ENCODE results near the gene MARCHF6. TPM values are rescaled to one million over a fixed set of nuclear protein-coding genes. Genes with fewer than 3 reads are reported as not detected.
"Not testable (repeated sequence)": the region's sequence is repeated elsewhere in the genome, so short reads cannot be mapped to it uniquely, and the experiment has no call there.

MARCHF6 gene
- total RNA-seq, 2 donors from 2014 or later = 140 to 160 TPM

- intact Hi-C loops (cut with DNase I) = no loop called here
- ATAC-seq (no peak), DNase-seq (no peak)
These were observed 13.5 kb upstream of the MARCHF6 start for GRCh38 chr5:10339958-10340357.

- DNase-seq (no peak), ATAC-seq (peak in 1 of 2 donors; percentile 35)
- intact Hi-C loops (cut with DNase I) = no loop called here
These were observed 10.0 kb upstream of the MARCHF6 start for GRCh38 chr5:10343486-10343885.

GRCh38 chr5:10344461-10345106 lies 8.9 kb upstream of the MARCHF6 start:
- DNase-seq; intact Hi-C loops (cut with DNase I): not testable (repeated sequence)
- peak in 1 of 2 donors; percentile 27 for ATAC-seq

- ATAC-seq = no peak
- no peak for DNase-seq
- intact Hi-C loops (cut with DNase I) = no loop called here
These were observed 5.2 kb upstream of the MARCHF6 start for GRCh38 chr5:10348258-10348657.

GRCh38 chr5:10351199-10351905 lies 2.1 kb upstream of the MARCHF6 start:
- ATAC-seq (peak; percentile 10 to 30), DNase-seq (no peak)
- intact Hi-C loops (cut with DNase I) = no loop called here

GRCh38 chr5:10351919-10352318 lies 1.6 kb upstream of the MARCHF6 start:
- no peak for ATAC-seq
- intact Hi-C loops (cut with DNase I) = no loop called here
- no peak for DNase-seq

- peak; percentile 23 to 44 for ATAC-seq
- no peak for DNase-seq
- intact Hi-C loops (cut with DNase I) = no loop called here
These were observed 860 bp upstream of the MARCHF6 start for GRCh38 chr5:10352430-10353240.

GRCh38 chr5:10354048-10354872 lies 765 bp downstream of the MARCHF6 start:
- ATAC-seq (peak; percentile 3 to 5), DNase-seq (peak; percentile 38)
- intact Hi-C loops (cut with DNase I) = no loop called here

- DNase-seq = no peak
- no peak for ATAC-seq
- intact Hi-C loops (cut with DNase I) = no loop called here
These were observed 1.8 kb downstream of the MARCHF6 start for GRCh38 chr5:10355071-10355889.

- no peak for ATAC-seq
- intact Hi-C loops (cut with DNase I) = no loop called here
- DNase-seq = no peak
These were observed 5.5 kb downstream of the MARCHF6 start for GRCh38 chr5:10358999-10359398.

GRCh38 chr5:10360686-10361085 lies 7.2 kb downstream of the MARCHF6 start:
- intact Hi-C loops (cut with DNase I) = no loop called here
- no peak for DNase-seq
- no peak for ATAC-seq

GRCh38 chr5:10363519-10364185 lies 10.2 kb downstream of the MARCHF6 start:
- intact Hi-C loops (cut with DNase I) = no loop called here

GRCh38 chr5:10364186-10364689 lies 10.7 kb downstream of the MARCHF6 start:
- ATAC-seq (no peak), DNase-seq (no peak)
- intact Hi-C loops (cut with DNase I) = no loop called here

More at GRCh38 chr5:10363519-10364185, 10.2 kb downstream of the MARCHF6 start:
- no peak for DNase-seq
- ATAC-seq = no peak

GRCh38 chr5:10365782-10366181 lies 12.3 kb downstream of the MARCHF6 start:
- DNase-seq (no peak), ATAC-seq (no peak)
- intact Hi-C loops (cut with DNase I) = no loop called here

- ATAC-seq (peak in 1 of 2 donors; percentile 46), DNase-seq (no peak)
- intact Hi-C loops (cut with DNase I) = no loop called here
These were observed 13.1 kb downstream of the MARCHF6 start for GRCh38 chr5:10366310-10367272.

- ATAC-seq (no peak), DNase-seq (no peak)
- intact Hi-C loops (cut with DNase I) = no loop called here
These were observed 14.1 kb downstream of the MARCHF6 start for GRCh38 chr5:10367579-10367978.

GRCh38 chr5:10370931-10371330 lies 17.4 kb downstream of the MARCHF6 start:
- intact Hi-C loops (cut with DNase I) = no loop called here
- ATAC-seq = no peak
- no peak for DNase-seq
